H9 (cell line): ENCODE data around the gene ARPC1A. TPM values are rescaled to one million over a fixed set of nuclear protein-coding genes. Genes with fewer than 3 reads are reported as not detected.

ENCODE experiments used
- DNase-seq: peaks from one replicate; pipeline ENCODE4 v3.0.0-alpha.2; 2017
- H2AFZ ChIP-seq: one replicate; pipeline ENCODE4 v1.6.1; 2013; ENCODE audit warnings: mild to moderate bottlenecking, low read length, control low read depth, moderate library complexity
- H2AK5ac ChIP-seq: 2 replicates; pipeline ENCODE4 v1.6.1; 2013; ENCODE audit warnings: low read length, control low read depth, mixed read lengths; ENCODE audit not compliant: insufficient read length
- H2BK120ac ChIP-seq: one replicate; pipeline ENCODE4 v1.6.1; 2013; ENCODE audit warnings: low read depth, mild to moderate bottlenecking, low read length, control low read depth, inconsistent platforms; ENCODE audit not compliant: poor library complexity, severe bottlenecking
- H2BK12ac ChIP-seq: 2 replicates; pipeline ENCODE4 v1.6.1; 2013; ENCODE audit warnings: low read length, control low read depth, mixed read lengths, low read depth; ENCODE audit not compliant: insufficient read length
- H2BK15ac ChIP-seq: 2 replicates; pipeline ENCODE4 v1.6.1; 2013; ENCODE audit warnings: low read depth, low read length, control low read depth
- H2BK20ac ChIP-seq: one replicate; pipeline ENCODE4 v1.6.1; 2013; ENCODE audit warnings: low read depth, mild to moderate bottlenecking, low read length, control low read depth, inconsistent platforms; ENCODE audit not compliant: poor library complexity, severe bottlenecking
- H2BK5ac ChIP-seq: 2 replicates; pipeline ENCODE4 v1.6.1; 2013; ENCODE audit warnings: low read length, control low read depth, mixed read lengths; ENCODE audit not compliant: insufficient read length
- H3K14ac ChIP-seq: 2 replicates; pipeline ENCODE4 v1.6.1; 2013; ENCODE audit warnings: low read length, control low read depth; ENCODE audit not compliant: insufficient read depth
- H3K18ac ChIP-seq: 2 replicates; pipeline ENCODE4 v1.6.1; 2013; ENCODE audit warnings: low read depth, mild to moderate bottlenecking, mixed read lengths, low read length, control low read depth; ENCODE audit not compliant: insufficient read length
- H3K23ac ChIP-seq: 2 replicates; pipeline ENCODE4 v1.6.1; 2013; ENCODE audit warnings: low read length, control low read depth, mixed read lengths, low read depth; ENCODE audit not compliant: insufficient read length
- H3K23me2 ChIP-seq: 2 replicates; pipeline ENCODE4 v1.6.1; 2013; ENCODE audit warnings: low read depth, mild to moderate bottlenecking, mixed read lengths, low read length, control low read depth; ENCODE audit not compliant: insufficient read length, poor library complexity, severe bottlenecking
- H3K27ac ChIP-seq: 2 replicates; pipeline ENCODE4 v1.5.1; 2013; ENCODE audit warnings: low read length, control low read depth, mixed read lengths, low read depth; ENCODE audit not compliant: insufficient read length
- H3K27me3 ChIP-seq: 2 replicates; pipeline ENCODE4 v1.6.1; 2013; ENCODE audit warnings: low read length, control low read depth, inconsistent platforms; ENCODE audit not compliant: insufficient read depth
- H3K4ac ChIP-seq: 2 replicates; pipeline ENCODE4 v1.6.1; 2013; ENCODE audit warnings: low read depth, mild to moderate bottlenecking, control low read depth, inconsistent platforms, low read length, moderate library complexity
- H3K4me1 ChIP-seq: 2 replicates; pipeline ENCODE4 v1.6.1; 2013; ENCODE audit warnings: low read length, control low read depth, inconsistent platforms; ENCODE audit not compliant: insufficient read depth
- H3K4me2 ChIP-seq: 2 replicates; pipeline ENCODE4 v1.6.1; 2013; ENCODE audit warnings: low read length, control low read depth, mixed read lengths; ENCODE audit not compliant: insufficient read length, insufficient read depth
- H3K56ac ChIP-seq: 2 replicates; pipeline ENCODE4 v1.6.1; 2013; ENCODE audit warnings: low read depth, mild to moderate bottlenecking, mixed read lengths, low read length, control low read depth; ENCODE audit not compliant: insufficient read length
- H3K79me1 ChIP-seq: 2 replicates; pipeline ENCODE4 v1.6.1; 2013; ENCODE audit warnings: low read depth, mild to moderate bottlenecking, moderate library complexity, low read length, control low read depth, inconsistent platforms; ENCODE audit not compliant: insufficient read depth, poor library complexity, severe bottlenecking
- H3K79me2 ChIP-seq: 2 replicates; pipeline ENCODE4 v1.6.1; 2013; ENCODE audit warnings: low read length, control low read depth, inconsistent platforms; ENCODE audit not compliant: insufficient read depth
- H3K9ac ChIP-seq: 2 replicates; pipeline ENCODE4 v1.6.1; 2013; ENCODE audit warnings: low read length, control low read depth, mixed read lengths; ENCODE audit not compliant: insufficient read length; ENCODE audit errors: extremely low read depth
- H3K9me3 ChIP-seq: one replicate; pipeline ENCODE4 v1.6.1; 2013; ENCODE audit warnings: low read depth, low read length, inconsistent platforms; ENCODE audit not compliant: control insufficient read depth
- H3T11ph ChIP-seq: one replicate; pipeline ENCODE4 v1.6.1; 2013; ENCODE audit warnings: mild to moderate bottlenecking, low read length, control low read depth, inconsistent platforms
- H4K20me1 ChIP-seq: one replicate; pipeline ENCODE4 v1.6.1; 2013; ENCODE audit not compliant: control insufficient read depth, insufficient read length, insufficient read depth
- H4K5ac ChIP-seq: 2 replicates; pipeline ENCODE4 v1.6.1; 2013; ENCODE audit warnings: low read depth, mild to moderate bottlenecking, mixed read lengths, low read length, control low read depth; ENCODE audit not compliant: insufficient read length
- H4K8ac ChIP-seq: replicated peaks from 2 replicates; pipeline ENCODE4 v1.6.1; 2013; ENCODE audit warnings: low read length, control low read depth, mixed read lengths, low read depth; ENCODE audit not compliant: insufficient read length
- H4K91ac ChIP-seq: 2 replicates; pipeline ENCODE4 v1.6.1; 2013; ENCODE audit warnings: low read depth, mild to moderate bottlenecking, moderate library complexity, mixed read lengths, low read length, control low read depth; ENCODE audit not compliant: insufficient read length
- H3K27ac Mint-ChIP-seq, 3 experiments: 2 replicates in 2 of 3; 3 replicates in 1 of 3; pipeline ENCODE4 v1.8.0; 2020 to 2021; ENCODE audit warnings: mixed read lengths in 3 of 3, mild to moderate bottlenecking in 1 of 3, moderate library complexity in 1 of 3
- H3K27me3 Mint-ChIP-seq: 2 replicates; pipeline ENCODE4 v1.8.0; 2021; ENCODE audit warnings: low read depth, mild to moderate bottlenecking, moderate library complexity, mixed read lengths
- H3K36me3 Mint-ChIP-seq, 3 experiments: 2 replicates in 2 of 3; 3 replicates in 1 of 3; pipeline ENCODE4 v1.8.0; 2020 to 2021; ENCODE audit warnings: low read depth in 3 of 3, mixed read lengths in 3 of 3; ENCODE audit not compliant: insufficient read depth in 1 of 3
- H3K4me1 Mint-ChIP-seq, 2 experiments: 2 replicates each; pipeline ENCODE4 v1.8.0; 2020; ENCODE audit warnings: mixed read lengths in 2 of 2
- H3K4me3 Mint-ChIP-seq, 2 experiments: 2 replicates in 1 of 2; 3 replicates in 1 of 2; pipeline ENCODE4 v1.8.0; 2020 to 2021; ENCODE audit warnings: mild to moderate bottlenecking in 2 of 2, mixed read lengths in 2 of 2, moderate library complexity in 1 of 2
- H3K9me3 Mint-ChIP-seq, 2 experiments: 2 replicates in 1 of 2; 3 replicates in 1 of 2; pipeline ENCODE4 v1.8.0; 2020; ENCODE audit warnings: mild to moderate bottlenecking in 2 of 2, mixed read lengths in 2 of 2, moderate library complexity in 1 of 2
- CTCF ChIP-seq: fragments of 200-600 bp; sonication (generic); conservative IDR thresholded peaks from 3 replicates; pipeline ENCODE4 v1.8.0; 2021; ENCODE audit warnings: antibody characterized with exemption, mild to moderate bottlenecking
- WGBS: extraction: QIAGEN DNeasy Blood & Tissue Kit; methylation state at CpG from one replicate; pipeline ENCODE4 v1.1.7; 2013; ENCODE audit warnings: missing lambda C conversion rate, low lambda C conversion rate, mixed read lengths; ENCODE audit not compliant: insufficient read length; ENCODE audit errors: extremely low coverage; 5-methylcytosine and 5-hydroxymethylcytosine counted together
- total RNA-seq: library from RNA; stranded (reverse); gene quantifications from 2 replicates; pipeline ENCODE4 v1.2.1, GENCODE V29; 2021

ARPC1A gene
- total RNA-seq, 1 experiment from 2014 or later = 169 TPM

GRCh38 chr7:99398891-99399445 lies 73.3 kb downstream of the ARPC1A start:
- no peaks in the 10 kb centered on the region for H3K9me3 ChIP-seq
- no peaks in the 10 kb centered on the region for H4K20me1 ChIP-seq
- no peaks in the 10 kb centered on the region for H3K4me1 ChIP-seq
- Mint-ChIP-seq H3K36me3 (peaks cover 46 to 94% (median 83%) of the 10 kb centered on the region in 3 experiments), H3K27me3 (no peaks in the 10 kb centered on the region; the same call in 1 of the 2 replicates), H3K27ac (no peak overlapping the region), H3K4me1 (peaks cover 2 to 4% of the 10 kb centered on the region in 2 experiments; a peak in 3 of 4 replicates), H3K9me3 (no peaks in the 10 kb centered on the region), H3K4me3 (no peak overlapping the region)
- no peak overlapping the region for H2BK5ac ChIP-seq
- H3K14ac ChIP-seq = no peak overlapping the region
- no peak overlapping the region for H2BK12ac ChIP-seq
- H3K18ac ChIP-seq = no peak overlapping the region
- H4K91ac ChIP-seq = no peak overlapping the region
- TF ChIP-seq CTCF = no peak
- no peak overlapping the region for H3K4ac ChIP-seq
- H3K56ac ChIP-seq = no peak overlapping the region
- no peak overlapping the region for H2BK20ac ChIP-seq
- H2BK120ac ChIP-seq = no peak overlapping the region
- no peak overlapping the region for H3K23ac ChIP-seq
- H3K9ac ChIP-seq = no peak overlapping the region
- H2AK5ac ChIP-seq = no peak overlapping the region
- H2BK15ac ChIP-seq = no peak overlapping the region
- H3K79me2 ChIP-seq = no peaks in the 10 kb centered on the region; the same call in 1 of the 2 replicates
- no peak overlapping the region for H3T11ph ChIP-seq
- no peak overlapping the region for H4K8ac ChIP-seq
- H3K79me1 ChIP-seq = no peaks in the 10 kb centered on the region
- no peaks in the 10 kb centered on the region for H3K27me3 ChIP-seq
- no peaks in the 10 kb centered on the region for H3K23me2 ChIP-seq
- H3K4me2 ChIP-seq = no peak overlapping the region
- no peak for DNase-seq
- H4K5ac ChIP-seq = no peak overlapping the region
- H3K27ac ChIP-seq = no peak overlapping the region
- no CpG with 5 or more reads among the region's 5 CpGs for WGBS
- no peak overlapping the region for H2AFZ ChIP-seq
